Keratinocyte (primary cell): ENCODE data around the gene AJUBA. TPM values are rescaled to one million over a fixed set of nuclear protein-coding genes. Genes with fewer than 3 reads are reported as not detected.

Source experiments
- DNase-seq: peaks from one replicate; pipeline ENCODE4 v3.0.0-alpha.2; 2011; ENCODE audit warnings: low read depth, missing footprints, low spot score
- FAIRE-seq: peaks from 2 replicates; lab custom pipeline; 2011; peaks lifted over from hg19 to GRCh38; lab: Jason Lieb, UNC
- H2AFZ ChIP-seq: 2 replicates; pipeline ENCODE4 v1.6.0; 2012; ENCODE audit warnings: low read length, control low read depth, inconsistent platforms; ENCODE audit not compliant: control insufficient read depth
- H3K27ac ChIP-seq: 2 replicates; pipeline ENCODE4 v1.5.1; 2011; ENCODE audit warnings: low read length; ENCODE audit not compliant: control insufficient read depth, insufficient read depth
- H3K27me3 ChIP-seq: 3 replicates; pipeline ENCODE4 v1.6.0; 2011; ENCODE audit warnings: low read length; ENCODE audit not compliant: control insufficient read depth, insufficient read depth; ENCODE audit errors: extremely low read depth
- H3K36me3 ChIP-seq, 2 experiments: 2 replicates in 1 of 2; 3 replicates in 1 of 2; pipeline ENCODE4 v1.5.1; 2011; ENCODE audit warnings: low read length in 2 of 2, mild to moderate bottlenecking in 1 of 2; ENCODE audit not compliant: control insufficient read depth in 2 of 2, insufficient read depth in 2 of 2; ENCODE audit errors: extremely low read depth in 1 of 2
- H3K4me1 ChIP-seq: 3 replicates; pipeline ENCODE4 v1.5.1; 2011; ENCODE audit warnings: low read length; ENCODE audit not compliant: control insufficient read depth, insufficient read depth; ENCODE audit errors: extremely low read depth
- H3K4me2 ChIP-seq: 3 replicates; pipeline ENCODE4 v1.6.0; 2011; ENCODE audit warnings: low read depth, low read length; ENCODE audit not compliant: control insufficient read depth, insufficient read depth; ENCODE audit errors: extremely low read depth
- H3K4me3 ChIP-seq, 3 experiments: fragments of 200-600 bp in 1 of 3; sonication (generic) in 1 of 3; 2 replicates in 2 of 3; 3 replicates in 1 of 3; pipeline ENCODE4 v1.5.1; 2011 to 2016; ENCODE audit warnings: low read length in 3 of 3, mild to moderate bottlenecking in 3 of 3, control low read depth in 2 of 3, inconsistent platforms in 1 of 3, low read depth in 1 of 3, mixed read lengths in 1 of 3, mixed run types in 1 of 3, moderate library complexity in 1 of 3; ENCODE audit not compliant: control insufficient read depth in 2 of 3, insufficient read depth in 2 of 3; ENCODE audit errors: extremely low read depth in 1 of 3
- H3K79me2 ChIP-seq: 2 replicates; pipeline ENCODE4 v1.6.0; 2012; ENCODE audit warnings: low read length; ENCODE audit not compliant: control insufficient read depth, insufficient read depth
- H3K9ac ChIP-seq: 3 replicates; pipeline ENCODE4 v1.6.0; 2011; ENCODE audit warnings: low read length; ENCODE audit not compliant: control insufficient read depth, insufficient read depth; ENCODE audit errors: extremely low read depth
- H3K9me1 ChIP-seq: 3 replicates; pipeline ENCODE4 v1.6.0; 2011; ENCODE audit warnings: low read length; ENCODE audit not compliant: control insufficient read depth, insufficient read depth; ENCODE audit errors: extremely low read depth
- H3K9me3 ChIP-seq: 2 replicates; pipeline ENCODE4 v1.5.1; 2012; ENCODE audit warnings: low read depth, low read length; ENCODE audit not compliant: control insufficient read depth
- H4K20me1 ChIP-seq: 3 replicates; pipeline ENCODE4 v1.6.0; 2011; ENCODE audit warnings: low read length; ENCODE audit not compliant: control insufficient read depth, insufficient read depth; ENCODE audit errors: extremely low read depth
- EZH2 ChIP-seq: IDR thresholded peaks from one replicate; pipeline ENCODE4 v1.6.1; 2012; ENCODE audit warnings: inconsistent platforms, mild to moderate bottlenecking, low read length, moderate library complexity
- dilution Hi-C: fragments of 300-500 bp; cut with MboI; formaldehyde crosslinking; loops from one replicate; pipeline ENCODE4 v1.7.0; 2020; ENCODE audit warnings: low sequenced_read_pairs; ENCODE audit not compliant: extremely low pct_ligation_motif_present
- polyA plus RNA-seq, 5 experiments: library from polyadenylated mRNA; depleted of rRNA in 3 of 5; stranded (reverse) in 3 of 5; stranded (forward) in 1 of 5; unstranded in 1 of 5; fragments of >200 nt; gene quantifications; 1 replicate in 1 of 5; 2 replicates in 3 of 5; 3 replicates in 1 of 5; pipeline versions ENCODE4 v1.2.1 to v1.2.3, GENCODE V29; 2011 to 2012; ENCODE audit warnings: missing spikeins in 2 of 5, low read depth in 1 of 5, low replicate concordance in 1 of 5
- TF ChIP-seq, protein P1 (sequence below), 3 experiments: IDR thresholded peaks in 1 of 3; conservative IDR thresholded peaks in 1 of 3; optimal IDR thresholded peaks in 1 of 3; 2 replicates in 2 of 3; 3 replicates in 1 of 3; pipeline versions ENCODE3 to v1.5.1; 2011; ENCODE audit warnings: low read length in 3 of 3, mild to moderate bottlenecking in 3 of 3, moderate library complexity in 2 of 3, control low read depth in 1 of 3, inconsistent platforms in 1 of 3; ENCODE audit not compliant: insufficient read depth in 2 of 3; ENCODE audit errors: extremely low read depth in 1 of 3

Gene AJUBA
- polyA plus RNA-seq, 1 donor (not counting 4 experiments of a cell fraction or from before 2014, with no cell fraction given), result 157 TPM

DNA sequence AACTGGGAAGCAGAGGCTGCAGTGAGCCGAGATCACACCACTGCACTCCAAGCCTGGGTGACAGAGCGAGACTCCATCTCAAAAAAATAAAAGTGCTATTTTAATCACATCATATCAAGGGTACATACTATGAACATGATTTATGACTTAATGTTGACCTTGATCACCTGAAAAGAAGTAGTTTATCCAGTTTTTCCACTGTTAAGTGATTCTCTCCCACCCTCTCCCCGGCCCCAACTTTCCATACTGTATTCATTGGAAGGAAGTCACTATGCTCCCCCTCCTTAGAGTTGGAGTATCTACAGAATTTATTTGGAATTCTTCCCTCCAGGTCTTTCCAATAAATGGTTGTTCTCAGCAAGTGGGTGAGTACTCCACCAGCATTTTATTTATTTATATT is 50.2 kb downstream of the AJUBA start:
- no peak for FAIRE-seq
- H3K4me3 ChIP-seq, result no peak overlapping the region
- no peak overlapping the region for H3K27ac ChIP-seq
- TF ChIP-seq, protein P1, sequence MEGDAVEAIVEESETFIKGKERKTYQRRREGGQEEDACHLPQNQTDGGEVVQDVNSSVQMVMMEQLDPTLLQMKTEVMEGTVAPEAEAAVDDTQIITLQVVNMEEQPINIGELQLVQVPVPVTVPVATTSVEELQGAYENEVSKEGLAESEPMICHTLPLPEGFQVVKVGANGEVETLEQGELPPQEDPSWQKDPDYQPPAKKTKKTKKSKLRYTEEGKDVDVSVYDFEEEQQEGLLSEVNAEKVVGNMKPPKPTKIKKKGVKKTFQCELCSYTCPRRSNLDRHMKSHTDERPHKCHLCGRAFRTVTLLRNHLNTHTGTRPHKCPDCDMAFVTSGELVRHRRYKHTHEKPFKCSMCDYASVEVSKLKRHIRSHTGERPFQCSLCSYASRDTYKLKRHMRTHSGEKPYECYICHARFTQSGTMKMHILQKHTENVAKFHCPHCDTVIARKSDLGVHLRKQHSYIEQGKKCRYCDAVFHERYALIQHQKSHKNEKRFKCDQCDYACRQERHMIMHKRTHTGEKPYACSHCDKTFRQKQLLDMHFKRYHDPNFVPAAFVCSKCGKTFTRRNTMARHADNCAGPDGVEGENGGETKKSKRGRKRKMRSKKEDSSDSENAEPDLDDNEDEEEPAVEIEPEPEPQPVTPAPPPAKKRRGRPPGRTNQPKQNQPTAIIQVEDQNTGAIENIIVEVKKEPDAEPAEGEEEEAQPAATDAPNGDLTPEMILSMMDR (optimal IDR thresholded peaks at IDR 0.05 in 1 of 3, IDR thresholded peaks at IDR 0.05 in 1 of 3, conservative IDR thresholded peaks at IDR 0.05 in 1 of 3; ENCODE audit: extremely low read depth in 1 of 3, insufficient read depth in 2 of 3, low read length in 3 of 3), result no peak
- TF ChIP-seq EZH2, result no peak
- H2AFZ ChIP-seq, result no peak overlapping the region
- no peaks in the 10 kb centered on the region for H3K9me3 ChIP-seq
- H3K9ac ChIP-seq, result no peak overlapping the region
- no peaks in the 10 kb centered on the region for H4K20me1 ChIP-seq
- DNase-seq, result no peak
- no peaks in the 10 kb centered on the region for H3K27me3 ChIP-seq
- dilution Hi-C loops, result no loop called here
- peaks cover 20% of the 10 kb centered on the region for H3K4me1 ChIP-seq
- H3K79me2 ChIP-seq, result peaks cover 19% of the 10 kb centered on the region
- H3K36me3 ChIP-seq, result peaks cover 3% of the 10 kb centered on the region in 2 experiments
- H3K9me1 ChIP-seq, result no peaks in the 10 kb centered on the region
- no peak overlapping the region for H3K4me2 ChIP-seq

DNA sequence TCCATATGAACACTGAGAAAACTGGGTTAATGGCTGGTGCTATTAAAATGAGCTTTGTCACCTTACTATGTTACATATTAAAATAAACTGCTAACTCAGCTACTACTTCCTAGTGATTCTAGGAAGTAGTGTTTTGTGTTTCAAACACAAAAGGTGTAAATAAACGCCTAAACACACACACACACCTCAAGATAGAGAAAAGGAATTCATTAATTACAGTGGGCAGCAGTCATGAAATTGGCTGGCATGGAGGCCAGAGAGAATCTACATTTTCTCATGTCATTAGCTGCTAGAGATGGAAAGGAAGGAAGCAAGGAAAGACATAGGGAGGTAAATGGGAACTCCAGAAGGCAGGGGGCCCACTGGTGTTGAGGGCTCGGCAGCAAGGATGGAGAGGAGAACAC is 52.4 kb downstream of the AJUBA start:
- H3K9ac ChIP-seq, result peak overlapping the region; percentile 64
- peak overlapping the region; percentile 75 for H2AFZ ChIP-seq
- H3K4me3 ChIP-seq, result peak overlapping the region; percentile 9 to 66 (median 59)
- peak overlapping the region; percentile 62 for H3K27ac ChIP-seq
- H3K36me3 ChIP-seq, result peaks cover 4 to 15% of the 10 kb centered on the region in 2 experiments
- H3K79me2 ChIP-seq, result peaks cover 29% of the 10 kb centered on the region
- no peak for TF ChIP-seq EZH2
- H4K20me1 ChIP-seq, result no peaks in the 10 kb centered on the region
- FAIRE-seq (no peak), DNase-seq (no peak)
- H3K4me1 ChIP-seq, result peaks cover 36% of the 10 kb centered on the region
- dilution Hi-C loops, result no loop called here
- no peaks in the 10 kb centered on the region for H3K9me1 ChIP-seq
- no peaks in the 10 kb centered on the region for H3K9me3 ChIP-seq
- H3K27me3 ChIP-seq, result no peaks in the 10 kb centered on the region
- peak overlapping the region; percentile 98 for H3K4me2 ChIP-seq
